ENCODE data around the gene UNC5A.

The UNC5A gene

DNA sequence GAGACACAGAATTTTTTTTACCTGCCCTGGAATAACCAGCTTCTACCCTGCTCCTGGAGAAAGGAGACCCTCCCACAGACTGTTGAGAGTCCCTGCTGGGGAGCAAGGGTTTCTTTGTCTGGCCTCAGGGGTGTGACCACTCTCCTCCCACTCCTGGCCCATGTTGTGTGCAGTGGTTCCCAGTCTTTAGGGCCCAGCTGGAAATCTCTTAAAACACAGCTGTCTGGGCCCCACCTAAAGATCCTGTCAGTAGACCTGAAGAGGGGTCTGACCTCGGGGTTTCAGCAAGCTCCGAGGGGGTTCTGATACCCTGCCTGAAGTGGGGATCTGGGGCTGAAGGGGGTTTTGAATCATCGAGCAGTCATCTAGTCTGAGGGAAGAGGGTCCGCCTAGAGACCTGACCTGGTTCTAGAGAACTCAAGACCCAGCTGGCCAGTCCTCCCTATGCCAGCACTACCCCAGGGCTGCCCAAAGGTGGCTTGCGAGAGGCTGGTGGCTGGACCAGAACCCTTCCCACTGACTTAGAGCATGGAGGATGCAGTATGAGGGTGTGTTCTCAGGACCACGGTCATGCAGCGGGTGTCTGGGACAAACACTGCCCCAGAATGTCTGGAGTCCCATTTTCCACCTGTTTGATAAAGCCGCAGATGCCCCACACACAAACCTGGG lies 8.1 kb upstream of the UNC5A start:
- no peak for FAIRE-seq

DNA sequence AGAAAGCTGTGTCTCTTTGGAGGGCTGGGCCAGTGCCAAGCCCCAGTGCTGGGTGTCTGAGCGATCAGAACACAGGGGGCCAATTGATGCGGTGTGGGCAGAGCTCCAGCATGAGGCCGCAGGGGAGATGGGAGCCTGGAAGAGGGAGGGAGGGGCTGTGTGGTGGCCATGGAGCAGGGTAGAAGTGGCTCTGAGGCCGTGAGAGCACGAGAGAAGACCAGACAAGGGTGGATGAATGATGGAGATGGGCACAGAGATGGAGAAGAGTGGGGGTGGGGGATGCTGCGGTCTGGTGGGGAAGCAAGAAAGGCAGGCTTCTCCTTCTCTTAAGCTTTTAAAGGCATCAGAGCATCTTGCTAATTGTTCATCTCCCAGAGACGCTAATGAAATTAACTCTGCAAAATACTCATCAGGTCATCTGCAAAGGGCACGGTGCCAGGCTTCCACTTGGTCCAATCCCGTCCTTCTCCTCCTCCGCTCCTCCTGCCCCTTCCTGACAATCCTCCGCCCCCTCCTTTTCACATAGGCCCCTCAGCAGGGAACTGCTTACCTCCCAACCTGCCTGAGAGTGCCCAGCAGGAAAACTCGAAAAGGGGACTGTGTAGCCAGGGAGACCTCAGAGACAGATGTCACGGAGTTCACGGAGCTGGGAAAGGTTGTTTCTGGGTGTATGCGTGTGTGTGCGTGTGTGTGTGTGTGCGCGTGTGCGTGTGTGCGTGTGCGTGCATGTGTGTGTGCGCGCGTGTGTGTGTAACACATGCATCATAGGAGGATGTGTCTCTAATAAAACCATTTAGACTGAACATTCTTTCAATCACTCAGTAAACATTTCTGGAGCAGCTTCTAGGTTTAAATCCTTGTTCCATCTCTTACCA lies 7.1 kb upstream of the UNC5A start:
- no peak for FAIRE-seq

DNA sequence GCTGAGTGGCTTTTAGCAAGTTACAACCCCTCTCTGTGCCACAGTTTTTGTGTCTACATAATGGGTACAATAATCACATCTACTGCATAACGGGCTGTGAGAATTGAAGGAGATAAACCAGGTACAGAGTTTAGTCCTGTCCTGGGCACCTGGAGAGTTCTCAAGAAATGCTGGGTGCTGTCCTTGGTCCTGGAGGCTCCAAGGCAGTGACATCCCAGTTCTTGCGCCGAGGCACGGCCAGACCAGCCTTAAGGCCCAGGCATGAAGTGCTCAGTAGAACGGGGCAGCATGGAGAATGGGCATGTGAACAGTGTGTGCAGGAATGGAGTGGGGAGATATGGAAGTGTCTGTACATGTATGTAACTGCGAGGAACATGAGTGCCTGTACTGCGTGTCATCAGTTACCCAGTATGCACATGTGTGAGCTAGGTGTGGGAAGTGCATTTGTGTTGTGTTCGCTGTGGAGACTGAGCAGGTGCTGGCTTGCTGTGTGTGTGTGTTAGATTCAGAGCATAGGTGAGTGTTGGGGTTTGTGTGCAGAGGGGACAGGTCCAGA lies 6.3 kb upstream of the UNC5A start:
- no peak for FAIRE-seq

GRCh38 chr5:176806137-176806536 lies 4.2 kb upstream of the UNC5A start:
- FAIRE-seq = no peak

- FAIRE-seq = no peak
Measured at GRCh38 chr5:176809544-176810080, 747 bp upstream of the UNC5A start.

GRCh38 chr5:176810687-176811501 lies 535 bp downstream of the UNC5A start:
- no peak for FAIRE-seq

DNA sequence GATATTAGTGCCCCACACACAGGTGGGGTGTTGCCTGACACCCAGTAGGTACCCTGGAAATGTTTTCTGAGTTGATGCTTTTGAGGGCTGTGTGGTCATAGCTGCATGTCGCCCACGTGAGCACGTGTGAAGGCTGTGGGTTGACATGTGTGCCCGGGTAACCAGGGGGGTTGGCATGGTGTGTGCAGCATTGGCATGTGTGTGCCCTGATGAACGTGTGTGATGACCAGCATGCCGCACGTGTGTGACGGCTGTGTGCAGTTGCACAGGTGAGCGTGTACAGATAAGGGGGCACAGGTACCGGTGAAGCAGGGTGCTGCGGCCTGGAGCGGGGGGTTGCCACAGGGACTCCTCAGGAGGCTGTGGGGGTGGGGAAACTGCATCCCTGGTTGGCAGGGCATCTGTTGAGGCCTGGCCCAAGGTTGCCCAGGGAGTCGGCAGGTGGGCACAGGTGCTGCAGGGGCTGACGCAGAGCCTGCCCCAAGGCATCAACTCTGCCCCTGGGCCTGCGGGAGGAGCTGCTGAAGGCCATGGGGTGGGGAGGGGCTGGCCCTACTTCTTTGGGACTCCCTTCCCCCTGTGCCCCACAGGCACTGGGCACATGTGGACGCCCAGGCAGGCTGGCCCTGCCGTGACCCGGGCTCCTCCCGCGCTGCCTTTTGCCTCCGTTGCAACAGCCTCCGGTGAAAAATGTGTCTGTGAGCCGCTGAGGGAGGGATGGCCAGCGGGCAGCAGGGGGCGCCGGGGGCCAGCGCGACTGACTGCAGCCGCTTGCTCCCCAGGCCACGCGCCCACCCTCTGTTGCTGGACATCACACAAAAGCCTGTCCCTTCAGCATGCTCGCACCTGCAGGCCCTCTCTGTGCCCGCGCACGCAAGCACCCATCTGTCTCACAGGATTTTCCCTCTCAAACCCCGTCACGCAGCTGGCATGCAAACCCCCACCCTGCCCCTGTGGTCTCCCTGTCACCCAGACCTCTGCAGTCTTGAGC lies 2.2 kb downstream of the UNC5A start:
- no peak for FAIRE-seq

GRCh38 chr5:176813587-176814312 lies 3.4 kb downstream of the UNC5A start:
- no peak for FAIRE-seq

DNA sequence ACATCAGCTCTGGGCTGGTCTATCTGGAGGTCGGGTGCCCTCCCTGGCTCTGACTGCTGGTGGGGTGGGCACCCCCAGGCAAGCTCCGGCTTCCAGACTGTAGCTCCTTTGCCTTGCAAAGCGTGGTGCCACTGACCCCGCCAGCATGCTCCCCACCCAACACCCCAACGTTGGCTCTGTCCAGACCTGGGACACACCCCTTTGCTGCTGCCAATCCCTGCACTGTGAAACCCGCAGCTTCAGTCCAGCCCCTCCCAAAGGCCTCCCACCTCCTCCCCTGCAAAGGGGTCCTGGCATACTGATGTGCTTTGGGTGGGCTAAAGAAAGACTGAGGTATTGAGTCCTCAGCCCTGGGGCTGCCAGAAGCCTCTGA lies 3.9 kb downstream of the UNC5A start:
- no peak for FAIRE-seq

GRCh38 chr5:176814836-176815438 lies 4.6 kb downstream of the UNC5A start:
- FAIRE-seq = no peak

GRCh38 chr5:176816043-176816745 lies 5.8 kb downstream of the UNC5A start:
- no peak for FAIRE-seq

- no peak for FAIRE-seq
Measured at GRCh38 chr5:176816791-176817347, 6.5 kb downstream of the UNC5A start.

- FAIRE-seq = no peak
Measured at GRCh38 chr5:176817369-176817840, 7.0 kb downstream of the UNC5A start.

DNA sequence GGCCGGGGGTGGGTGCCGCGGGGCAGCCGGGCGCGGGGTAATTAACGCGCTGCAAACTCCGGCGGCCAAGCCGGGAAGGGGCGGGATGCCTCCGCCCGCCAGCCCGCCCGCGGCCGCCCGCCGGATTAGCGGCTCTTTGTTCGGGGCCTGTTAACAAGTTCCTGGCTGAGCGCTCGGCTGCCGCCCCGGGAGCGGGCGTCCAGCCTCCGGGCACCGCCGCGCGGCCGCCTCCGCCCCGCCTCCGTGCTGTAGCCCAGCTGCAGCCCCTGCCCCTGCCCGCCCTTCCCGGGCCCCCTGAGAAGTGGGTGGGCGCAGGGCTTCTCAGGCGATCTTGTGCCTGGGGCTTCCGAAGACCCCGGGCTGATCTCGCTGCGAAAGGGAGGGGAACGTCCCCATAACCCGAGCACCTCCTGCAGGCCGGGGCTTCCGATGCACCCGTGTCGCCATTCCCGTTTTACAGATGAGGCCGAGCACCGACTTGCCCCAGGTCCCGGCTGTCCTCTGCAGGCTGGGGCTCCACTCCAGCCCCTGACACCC lies 7.5 kb downstream of the UNC5A start:
- FAIRE-seq = no peak

GRCh38 chr5:176818391-176819098 lies 8.2 kb downstream of the UNC5A start:
- FAIRE-seq = no peak

- no peak for FAIRE-seq
Measured at GRCh38 chr5:176819476-176819875, 9.1 kb downstream of the UNC5A start.

GRCh38 chr5:176820937-176821336 lies 10.6 kb downstream of the UNC5A start:
- FAIRE-seq = no peak

GRCh38 chr5:176821441-176821840 lies 11.1 kb downstream of the UNC5A start:
- FAIRE-seq = no peak
